Endothelial cell of umbilical vein (primary cell): ENCODE data around the gene KCNC1. TPM values are rescaled to one million over a fixed set of nuclear protein-coding genes. Genes with fewer than 3 reads are reported as not detected.

Source experiments
- BruUV-seq: library from RNA; stranded (reverse); fragments of 400-500 nt; replicated peaks from 2 replicates; lab custom pipeline; 2021; lab: Mats Ljungman, UMichigan
- CTCF ChIA-PET: fragments of 300-600, 350-600 bp; sonication (Branson Sonifier 250); formaldehyde crosslinking; loops from one replicate; lab custom pipeline; 2021; ENCODE audit warnings: antibody characterized with exemption, inconsistent platforms; lab: Charles Lee
- POLR2A ChIA-PET: fragments of 300-600, 350-600 bp; sonication (Branson Sonifier 250); formaldehyde crosslinking; loops from one replicate; lab custom pipeline; 2021; ENCODE audit warnings: antibody characterized with exemption, inconsistent platforms; lab: Charles Lee
- DNase-seq: peaks from one replicate; pipeline ENCODE4 v3.0.0-alpha.2; 2011; ENCODE audit warnings: low read depth, low spot score
- FAIRE-seq: peaks from 2 replicates; lab custom pipeline; 2011; peaks lifted over from hg19 to GRCh38; lab: Jason Lieb, UNC
- H2AFZ ChIP-seq: 2 replicates; pipeline ENCODE4 v1.6.0; 2012; ENCODE audit warnings: low read depth, low read length, control low read depth, inconsistent platforms
- H3K27ac ChIP-seq: 2 replicates; pipeline ENCODE4 v1.5.1; 2011; ENCODE audit warnings: low read depth, mild to moderate bottlenecking, control low read depth, low read length, moderate library complexity; ENCODE audit not compliant: insufficient read depth
- H3K27me3 ChIP-seq, 2 experiments: 2 replicates each; pipeline versions ENCODE4 v1.6.0 to v1.6.1; 2011; ENCODE audit warnings: low read length in 2 of 2, mixed read lengths in 1 of 2; ENCODE audit not compliant: control insufficient read depth in 2 of 2, insufficient read depth in 2 of 2
- H3K36me3 ChIP-seq, 2 experiments: 2 replicates in 1 of 2; 3 replicates in 1 of 2; pipeline ENCODE4 v1.5.1; 2011; ENCODE audit warnings: low read length in 2 of 2, mild to moderate bottlenecking in 1 of 2, moderate library complexity in 1 of 2; ENCODE audit not compliant: control insufficient read depth in 2 of 2, insufficient read depth in 2 of 2; ENCODE audit errors: extremely low read depth in 1 of 2
- H3K4me1 ChIP-seq: 3 replicates; pipeline ENCODE4 v1.5.1; 2011; ENCODE audit warnings: mild to moderate bottlenecking, low read length; ENCODE audit not compliant: control insufficient read depth, insufficient read depth; ENCODE audit errors: extremely low read depth
- H3K4me2 ChIP-seq: 2 replicates; pipeline ENCODE4 v1.6.1; 2011; ENCODE audit warnings: low read length, control low read depth, mixed read lengths; ENCODE audit not compliant: insufficient read depth
- H3K4me3 ChIP-seq, 3 experiments: fragments of 200-600 bp in 1 of 3; sonication (generic), shearing (Covaris generic) in 1 of 3; replicated peaks in 1 of 3; 2 replicates each; pipeline ENCODE4 v1.5.1; 2011 to 2016; ENCODE audit warnings: control low read depth in 3 of 3, low read length in 3 of 3, mild to moderate bottlenecking in 2 of 3, inconsistent platforms in 1 of 3, low read depth in 1 of 3, moderate library complexity in 1 of 3; ENCODE audit not compliant: insufficient read depth in 1 of 3
- H3K79me2 ChIP-seq: 2 replicates; pipeline ENCODE4 v1.6.0; 2012; ENCODE audit warnings: low read length, inconsistent platforms; ENCODE audit not compliant: control insufficient read depth, insufficient read depth
- H3K9ac ChIP-seq: replicated peaks from 2 replicates; pipeline ENCODE3; 2011; ENCODE audit warnings: low read length, control low read depth; ENCODE audit not compliant: insufficient read depth; ENCODE audit errors: extremely low read depth
- H3K9me1 ChIP-seq: replicated peaks from 3 replicates; pipeline ENCODE4 v1.6.0; 2011; ENCODE audit warnings: mild to moderate bottlenecking, low read length; ENCODE audit not compliant: control insufficient read depth, insufficient read depth; ENCODE audit errors: extremely low read depth
- H3K9me3 ChIP-seq: replicated peaks from 2 replicates; pipeline ENCODE4 v1.5.1; 2012; ENCODE audit warnings: low read length, inconsistent platforms; ENCODE audit not compliant: control insufficient read depth, insufficient read depth
- H4K20me1 ChIP-seq: replicated peaks from 2 replicates; pipeline ENCODE3; 2011; ENCODE audit warnings: mild to moderate bottlenecking, low read length; ENCODE audit not compliant: control insufficient read depth, insufficient read depth; ENCODE audit errors: extremely low read depth
- CTCF ChIP-seq, 2 donors: IDR thresholded peaks; 1 replicate in 1 of 2; 2 replicates in 1 of 2; pipeline ENCODE4 v1.5.1; 2011; ENCODE audit warnings: low read length in 2 of 2, mild to moderate bottlenecking in 2 of 2, moderate library complexity in 2 of 2, control low read depth in 1 of 2, inconsistent platforms in 1 of 2, low read depth in 1 of 2; ENCODE audit not compliant: insufficient read depth in 1 of 2; ENCODE audit errors: extremely low read depth in 1 of 2
- EZH2 ChIP-seq: IDR thresholded peaks from 2 replicates; pipeline ENCODE4 v1.6.1; 2012; ENCODE audit warnings: borderline replicate concordance, low read depth, mild to moderate bottlenecking, moderate library complexity, low read length, inconsistent platforms; ENCODE audit not compliant: severe bottlenecking
- FOS ChIP-seq: IDR thresholded peaks from 2 replicates; pipeline ENCODE4 v1.6.1; 2011; ENCODE audit warnings: mild to moderate bottlenecking, low read length, moderate library complexity, borderline replicate concordance; ENCODE audit not compliant: insufficient read depth
- GATA2 ChIP-seq: IDR thresholded peaks from 2 replicates; pipeline ENCODE4 v1.7.0; 2011; ENCODE audit warnings: low read depth, mild to moderate bottlenecking, moderate library complexity, mixed read lengths, low read length; ENCODE audit not compliant: insufficient read length, insufficient read depth
- JUN ChIP-seq: IDR thresholded peaks from 2 replicates; pipeline ENCODE4 v1.6.1; 2011; ENCODE audit warnings: borderline replicate concordance, low read depth; ENCODE audit not compliant: insufficient read length, insufficient read depth
- MYC ChIP-seq: IDR thresholded peaks from one replicate; pipeline ENCODE4 v1.6.1; 2011; ENCODE audit warnings: mild to moderate bottlenecking, low read depth, low read length
- POLR2A ChIP-seq: IDR thresholded peaks from 2 replicates; pipeline ENCODE4 v1.6.1; 2012; ENCODE audit warnings: low read depth, mild to moderate bottlenecking, control low read depth, low read length
- POLR2AphosphoS5 ChIP-seq: IDR thresholded peaks from 2 replicates; pipeline ENCODE4 v1.6.1; 2012; ENCODE audit warnings: low read depth, mild to moderate bottlenecking, control low read depth, low read length, moderate library complexity; ENCODE audit not compliant: insufficient read depth
- dilution Hi-C: fragments of 300-500 bp; cut with MboI; formaldehyde crosslinking; loops from one replicate; pipeline ENCODE4 v1.15.0; 2019; ENCODE audit warnings: low sequenced_read_pairs; ENCODE audit not compliant: extremely low pct_ligation_motif_present
- intact Hi-C: fragments of 100-400 bp; cut with micrococcal nuclease; formaldehyde crosslinking; loops from one replicate; pipeline ENCODE4 v1.10.0; 2022
- polyA plus RNA-seq, 4 experiments: library from polyadenylated mRNA; depleted of rRNA in 3 of 4; stranded (reverse) in 3 of 4; unstranded in 1 of 4; fragments of >200 nt; gene quantifications; 2 replicates each; pipeline versions ENCODE4 v1.2.1 to v1.2.3, GENCODE V29; 2011 to 2012; ENCODE audit warnings: missing spikeins in 1 of 4
- total RNA-seq: library from RNA; stranded (reverse); gene quantifications from 2 replicates; pipeline ENCODE4 v1.2.3, GENCODE V29; 2021
- TF ChIP-seq, protein P1 (sequence below): IDR thresholded peaks from 2 replicates; pipeline ENCODE4 v1.6.1; 2011; ENCODE audit not compliant: insufficient read depth, insufficient read length

Gene KCNC1
- total and polyA plus RNA-seq, 2 donors (not counting 3 experiments of a cell fraction or from before 2014, with no cell fraction given): not detected

GRCh38 chr11:17821648-17822400, 87.2 kb downstream of the KCNC1 start:
- intact Hi-C loops (no loop called here), dilution Hi-C loops (no loop called here)
- Histone ChIP-seq H3K4me2 (no peak overlapping the region), H3K9me3 (no peaks in the 10 kb centered on the region), H3K27ac (no peak overlapping the region), H3K27me3 (no peaks in the 10 kb centered on the region), H3K4me3 (no peak overlapping the region), H2AFZ (no peak overlapping the region), H3K79me2 (no peaks in the 10 kb centered on the region), H3K36me3 (no peaks in the 10 kb centered on the region), H3K4me1 (no peaks in the 10 kb centered on the region), H3K9me1 (no peaks in the 10 kb centered on the region), H4K20me1 (no peaks in the 10 kb centered on the region), H3K9ac (no peak overlapping the region)
- no TSS peak for BruUV-seq
- ChIA-PET CTCF (interaction anchor here (1.2 kb wide), 1 partner anchor 55 kb away, joined by 3 read pairs; no protein-coding TSS in a partner anchor), POLR2A (no interaction called here)
- TF ChIP-seq POLR2AphosphoS5: no peak
- TF ChIP-seq JUN: no peak
- no peak for TF ChIP-seq GATA2
- TF ChIP-seq, protein P1, sequence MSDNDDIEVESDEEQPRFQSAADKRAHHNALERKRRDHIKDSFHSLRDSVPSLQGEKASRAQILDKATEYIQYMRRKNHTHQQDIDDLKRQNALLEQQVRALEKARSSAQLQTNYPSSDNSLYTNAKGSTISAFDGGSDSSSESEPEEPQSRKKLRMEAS: no peak
- FAIRE-seq (no peak), DNase-seq (peak; percentile 40)

- H3K4me2 ChIP-seq: no peak overlapping the region
- POLR2A ChIA-PET: no interaction called here
- no peaks in the 10 kb centered on the region for H3K36me3 ChIP-seq
- H3K9ac ChIP-seq: no peak overlapping the region
- H3K4me1 ChIP-seq: no peaks in the 10 kb centered on the region
- CTCF ChIA-PET: interaction anchor here (1.2 kb wide), 1 partner anchor 55 kb away, joined by 3 read pairs; no protein-coding TSS in a partner anchor
- H2AFZ ChIP-seq: no peak overlapping the region
- FAIRE-seq: no peak
- TF ChIP-seq JUN: no peak
- no peak for TF ChIP-seq GATA2
- TF ChIP-seq, protein P1: no peak
- TF ChIP-seq MYC: no peak
- no peak for TF ChIP-seq POLR2AphosphoS5
- TF ChIP-seq EZH2: no peak
- no peak for TF ChIP-seq POLR2A
- no peak for TF ChIP-seq FOS
- TF ChIP-seq CTCF (IDR thresholded peaks at IDR 0.05; ENCODE audit: extremely low read depth in 1 of 2, insufficient read depth in 1 of 2, low read depth in 1 of 2, low read length in 2 of 2): no peak
- H3K27me3 ChIP-seq: no peaks in the 10 kb centered on the region
- no peak overlapping the region for H3K27ac ChIP-seq
- dilution Hi-C loops: no loop called here
- no peak overlapping the region for H3K4me3 ChIP-seq
- H4K20me1 ChIP-seq: no peaks in the 10 kb centered on the region
- no peaks in the 10 kb centered on the region for H3K9me1 ChIP-seq
- intact Hi-C loops: no loop called here
- H3K9me3 ChIP-seq: no peaks in the 10 kb centered on the region
- H3K79me2 ChIP-seq: no peaks in the 10 kb centered on the region
- DNase-seq: no peak
- BruUV-seq: no TSS peak
Measured at GRCh38 chr11:17822401-17822781, 87.8 kb downstream of the KCNC1 start.
